Measurements from ENCODE around the gene PLA2G2A.
"Not testable (repeated sequence)": the region's sequence is repeated elsewhere in the genome, so short reads cannot be mapped to it uniquely, and the experiment has no call there.

PLA2G2A gene

DNA sequence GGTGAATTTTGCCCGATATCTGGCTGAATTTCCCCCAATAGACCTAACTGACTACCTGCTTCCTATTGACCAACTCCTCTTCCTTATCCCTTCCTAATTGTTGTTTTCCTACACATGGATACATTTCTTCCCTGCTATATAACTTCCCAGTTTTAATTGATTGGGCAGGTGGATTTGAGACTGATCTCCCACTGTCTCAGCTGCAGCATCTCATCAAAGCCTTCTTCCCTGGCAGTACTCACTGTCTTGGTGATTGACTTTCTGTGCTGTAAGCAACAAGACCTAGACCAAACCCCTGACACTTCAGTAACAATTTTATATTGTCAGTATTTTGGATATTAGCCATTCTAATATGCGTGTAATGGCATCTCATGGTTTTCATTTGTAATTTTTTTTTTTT, 11.3 kb upstream of the PLA2G2A start:
- Histone ChIP-seq H3K27ac (replicated peaks) (no peak overlapping the region), H3K4me3 (replicated peaks; ENCODE audit: insufficient read depth, low read length) (no peak overlapping the region), H3K27me3 (ENCODE audit: insufficient read depth, poor library complexity, severe bottlenecking) (peaks cover 21% of the 10 kb centered on the region)
- TF ChIP-seq POLR2AphosphoS5 (IDR thresholded peaks at IDR 0.05; ENCODE audit: low read depth) = no peak
- TF ChIP-seq, protein P1, sequence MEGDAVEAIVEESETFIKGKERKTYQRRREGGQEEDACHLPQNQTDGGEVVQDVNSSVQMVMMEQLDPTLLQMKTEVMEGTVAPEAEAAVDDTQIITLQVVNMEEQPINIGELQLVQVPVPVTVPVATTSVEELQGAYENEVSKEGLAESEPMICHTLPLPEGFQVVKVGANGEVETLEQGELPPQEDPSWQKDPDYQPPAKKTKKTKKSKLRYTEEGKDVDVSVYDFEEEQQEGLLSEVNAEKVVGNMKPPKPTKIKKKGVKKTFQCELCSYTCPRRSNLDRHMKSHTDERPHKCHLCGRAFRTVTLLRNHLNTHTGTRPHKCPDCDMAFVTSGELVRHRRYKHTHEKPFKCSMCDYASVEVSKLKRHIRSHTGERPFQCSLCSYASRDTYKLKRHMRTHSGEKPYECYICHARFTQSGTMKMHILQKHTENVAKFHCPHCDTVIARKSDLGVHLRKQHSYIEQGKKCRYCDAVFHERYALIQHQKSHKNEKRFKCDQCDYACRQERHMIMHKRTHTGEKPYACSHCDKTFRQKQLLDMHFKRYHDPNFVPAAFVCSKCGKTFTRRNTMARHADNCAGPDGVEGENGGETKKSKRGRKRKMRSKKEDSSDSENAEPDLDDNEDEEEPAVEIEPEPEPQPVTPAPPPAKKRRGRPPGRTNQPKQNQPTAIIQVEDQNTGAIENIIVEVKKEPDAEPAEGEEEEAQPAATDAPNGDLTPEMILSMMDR (IDR thresholded peaks at IDR 0.05; ENCODE audit: insufficient read depth, low read length) = no peak
- TF ChIP-seq GABPA (IDR thresholded peaks at IDR 0.05; ENCODE audit: low read depth) = no peak
- TF ChIP-seq SPI1 (IDR thresholded peaks at IDR 0.05; ENCODE audit: borderline replicate concordance, low read depth) = no peak
- TF ChIP-seq, protein P2, sequence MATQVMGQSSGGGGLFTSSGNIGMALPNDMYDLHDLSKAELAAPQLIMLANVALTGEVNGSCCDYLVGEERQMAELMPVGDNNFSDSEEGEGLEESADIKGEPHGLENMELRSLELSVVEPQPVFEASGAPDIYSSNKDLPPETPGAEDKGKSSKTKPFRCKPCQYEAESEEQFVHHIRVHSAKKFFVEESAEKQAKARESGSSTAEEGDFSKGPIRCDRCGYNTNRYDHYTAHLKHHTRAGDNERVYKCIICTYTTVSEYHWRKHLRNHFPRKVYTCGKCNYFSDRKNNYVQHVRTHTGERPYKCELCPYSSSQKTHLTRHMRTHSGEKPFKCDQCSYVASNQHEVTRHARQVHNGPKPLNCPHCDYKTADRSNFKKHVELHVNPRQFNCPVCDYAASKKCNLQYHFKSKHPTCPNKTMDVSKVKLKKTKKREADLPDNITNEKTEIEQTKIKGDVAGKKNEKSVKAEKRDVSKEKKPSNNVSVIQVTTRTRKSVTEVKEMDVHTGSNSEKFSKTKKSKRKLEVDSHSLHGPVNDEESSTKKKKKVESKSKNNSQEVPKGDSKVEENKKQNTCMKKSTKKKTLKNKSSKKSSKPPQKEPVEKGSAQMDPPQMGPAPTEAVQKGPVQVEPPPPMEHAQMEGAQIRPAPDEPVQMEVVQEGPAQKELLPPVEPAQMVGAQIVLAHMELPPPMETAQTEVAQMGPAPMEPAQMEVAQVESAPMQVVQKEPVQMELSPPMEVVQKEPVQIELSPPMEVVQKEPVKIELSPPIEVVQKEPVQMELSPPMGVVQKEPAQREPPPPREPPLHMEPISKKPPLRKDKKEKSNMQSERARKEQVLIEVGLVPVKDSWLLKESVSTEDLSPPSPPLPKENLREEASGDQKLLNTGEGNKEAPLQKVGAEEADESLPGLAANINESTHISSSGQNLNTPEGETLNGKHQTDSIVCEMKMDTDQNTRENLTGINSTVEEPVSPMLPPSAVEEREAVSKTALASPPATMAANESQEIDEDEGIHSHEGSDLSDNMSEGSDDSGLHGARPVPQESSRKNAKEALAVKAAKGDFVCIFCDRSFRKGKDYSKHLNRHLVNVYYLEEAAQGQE (IDR thresholded peaks at IDR 0.05; ENCODE audit: insufficient replicate concordance, low read depth) = no peak
- no peak for DNase-seq (ENCODE audit: low read depth in 1 of 2, low spot score in 1 of 2)

DNA sequence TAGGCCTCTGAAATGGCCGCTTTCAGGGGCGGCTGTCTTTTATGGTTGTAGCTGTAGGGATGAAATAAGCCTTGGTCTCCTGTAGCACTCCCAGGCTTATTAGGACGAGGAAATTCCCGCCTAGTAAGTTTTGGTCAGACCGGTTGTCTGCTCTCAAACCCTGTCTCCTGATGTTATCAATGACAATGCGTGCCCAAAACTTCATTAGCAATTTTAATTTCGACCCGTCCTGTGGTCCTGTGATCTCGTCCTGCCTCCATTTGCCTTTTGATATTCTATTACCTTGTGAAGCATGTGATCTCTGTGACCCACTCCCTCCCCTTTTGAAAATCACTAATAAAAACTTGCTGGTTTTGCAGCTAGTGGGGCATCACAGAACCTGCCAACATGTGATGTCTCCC, 10.8 kb upstream of the PLA2G2A start:
- not testable (repeated sequence) for DNase-seq (ENCODE audit: low read depth in 1 of 2, low spot score in 1 of 2); H3K4me3 ChIP-seq (replicated peaks; ENCODE audit: insufficient read depth, low read length); H3K27ac ChIP-seq (replicated peaks)
- H3K27me3 ChIP-seq (ENCODE audit: insufficient read depth, poor library complexity, severe bottlenecking) = peaks cover 21% of the 10 kb centered on the region

DNA sequence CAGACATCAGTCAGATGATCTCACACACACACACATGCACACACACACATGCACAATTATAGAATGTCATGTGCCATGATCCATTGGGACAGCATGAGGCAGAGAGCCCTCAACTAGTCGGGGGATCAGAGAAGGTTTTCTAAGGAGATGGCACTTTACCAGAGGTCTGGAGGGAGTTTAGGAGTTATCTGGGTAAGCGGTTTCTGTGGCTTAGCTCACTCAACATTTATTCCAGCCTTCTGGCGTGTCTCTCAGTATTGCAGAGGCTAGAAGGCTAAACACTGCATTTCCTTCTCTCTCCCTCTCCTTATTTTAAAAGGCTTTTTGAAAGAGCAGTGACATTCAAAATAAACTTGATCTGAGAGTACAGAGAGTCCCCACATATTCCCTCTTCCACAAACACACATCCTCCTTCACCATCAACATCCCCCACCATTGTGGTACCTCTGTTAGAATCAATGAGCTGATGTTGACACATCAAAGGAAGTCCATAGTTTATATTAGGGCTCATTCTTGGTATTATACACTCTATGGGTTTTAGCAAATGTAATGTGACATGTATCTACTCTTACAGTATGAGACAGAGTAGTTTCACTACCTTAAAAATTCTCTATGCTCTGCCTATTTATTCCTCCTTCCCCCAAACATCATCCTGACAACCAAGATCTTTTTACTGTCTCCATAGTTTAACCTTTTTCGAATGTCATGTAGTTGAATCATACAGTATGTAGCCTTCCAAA, 9.0 kb upstream of the PLA2G2A start:
- Histone ChIP-seq H3K4me3 (replicated peaks; ENCODE audit: insufficient read depth, low read length) (no peak overlapping the region), H3K27ac (replicated peaks) (no peak overlapping the region), H3K27me3 (ENCODE audit: insufficient read depth, poor library complexity, severe bottlenecking) (peaks cover 20% of the 10 kb centered on the region)
- TF ChIP-seq, protein P2 (IDR thresholded peaks at IDR 0.05; ENCODE audit: insufficient replicate concordance, low read depth) = no peak
- TF ChIP-seq SPI1 (IDR thresholded peaks at IDR 0.05; ENCODE audit: borderline replicate concordance, low read depth) (no peak), GABPA (IDR thresholded peaks at IDR 0.05; ENCODE audit: low read depth) (no peak), POLR2AphosphoS5 (IDR thresholded peaks at IDR 0.05; ENCODE audit: low read depth) (no peak)
- TF ChIP-seq, protein P1 (IDR thresholded peaks at IDR 0.05; ENCODE audit: insufficient read depth, low read length) = no peak
- DNase-seq (ENCODE audit: low read depth in 1 of 2, low spot score in 1 of 2) = no peak

DNA sequence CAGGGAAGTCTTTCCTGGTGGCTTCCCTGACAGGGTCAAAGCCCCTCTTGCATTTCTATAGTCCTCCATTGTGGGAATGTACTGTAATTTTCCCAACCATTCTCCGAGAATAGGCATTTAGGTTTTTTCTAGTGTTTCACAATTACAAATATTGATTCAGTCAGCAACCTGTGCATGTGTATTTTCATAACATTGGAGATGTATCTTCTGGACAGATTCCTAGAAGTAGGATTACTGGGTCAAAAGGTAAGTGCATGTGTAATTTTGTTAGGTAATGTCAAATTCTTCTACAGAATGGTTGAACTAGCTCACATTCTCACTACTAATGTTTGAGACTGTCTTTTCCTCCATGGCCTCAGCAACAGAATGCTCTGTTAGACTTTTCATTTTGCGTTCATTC, 8.3 kb upstream of the PLA2G2A start:
- no peak overlapping the region for H3K27ac ChIP-seq (replicated peaks)
- DNase-seq (ENCODE audit: low read depth in 1 of 2, low spot score in 1 of 2) = no peak
- no peak overlapping the region for H3K4me3 ChIP-seq (replicated peaks; ENCODE audit: insufficient read depth, low read length)
- TF ChIP-seq, protein P1 (IDR thresholded peaks at IDR 0.05; ENCODE audit: insufficient read depth, low read length) = no peak
- TF ChIP-seq GABPA (IDR thresholded peaks at IDR 0.05; ENCODE audit: low read depth) (no peak), POLR2AphosphoS5 (IDR thresholded peaks at IDR 0.05; ENCODE audit: low read depth) (no peak), SPI1 (IDR thresholded peaks at IDR 0.05; ENCODE audit: borderline replicate concordance, low read depth) (no peak)
- TF ChIP-seq, protein P2 (IDR thresholded peaks at IDR 0.05; ENCODE audit: insufficient replicate concordance, low read depth) = no peak
- H3K27me3 ChIP-seq (ENCODE audit: insufficient read depth, poor library complexity, severe bottlenecking) = peaks cover 14% of the 10 kb centered on the region

DNA sequence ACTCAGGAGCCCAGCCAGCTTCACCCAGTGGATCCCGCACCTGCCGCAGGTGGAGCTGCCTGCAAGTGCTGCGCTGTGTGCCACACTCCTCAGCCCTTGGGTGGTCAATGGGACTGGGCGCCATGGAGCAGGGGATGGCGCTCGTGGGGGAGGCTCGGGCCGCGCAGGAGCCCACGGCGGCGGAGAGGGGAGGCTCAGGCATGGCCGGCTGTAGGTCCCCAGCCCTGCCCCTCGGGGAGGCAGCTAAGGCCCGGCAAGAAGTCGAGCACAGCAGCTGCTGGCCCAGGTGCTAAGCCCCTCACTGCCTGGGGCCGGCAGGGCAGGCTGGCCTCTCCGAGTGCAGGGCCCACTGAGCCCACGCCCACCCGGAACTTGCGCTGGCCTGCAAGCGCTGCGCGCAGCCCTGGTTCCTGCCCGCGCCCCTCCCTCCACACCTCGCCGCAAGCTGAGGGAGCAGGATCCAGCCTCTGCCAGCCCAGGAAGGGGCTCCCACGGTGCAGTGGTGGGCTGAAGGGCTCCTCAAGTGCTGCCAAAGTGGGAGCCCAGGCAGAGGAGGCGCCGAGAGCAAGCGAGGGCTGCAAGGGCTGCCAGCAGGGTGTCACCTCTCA, 5.1 kb upstream of the PLA2G2A start:
- not testable (repeated sequence) for DNase-seq (ENCODE audit: low read depth in 1 of 2, low spot score in 1 of 2); H3K27ac ChIP-seq (replicated peaks); H3K4me3 ChIP-seq (replicated peaks; ENCODE audit: insufficient read depth, low read length)
- H3K27me3 ChIP-seq (ENCODE audit: insufficient read depth, poor library complexity, severe bottlenecking) = peaks cover 11% of the 10 kb centered on the region
